ENCODE measurements around the gene CCDC33.

DNA sequence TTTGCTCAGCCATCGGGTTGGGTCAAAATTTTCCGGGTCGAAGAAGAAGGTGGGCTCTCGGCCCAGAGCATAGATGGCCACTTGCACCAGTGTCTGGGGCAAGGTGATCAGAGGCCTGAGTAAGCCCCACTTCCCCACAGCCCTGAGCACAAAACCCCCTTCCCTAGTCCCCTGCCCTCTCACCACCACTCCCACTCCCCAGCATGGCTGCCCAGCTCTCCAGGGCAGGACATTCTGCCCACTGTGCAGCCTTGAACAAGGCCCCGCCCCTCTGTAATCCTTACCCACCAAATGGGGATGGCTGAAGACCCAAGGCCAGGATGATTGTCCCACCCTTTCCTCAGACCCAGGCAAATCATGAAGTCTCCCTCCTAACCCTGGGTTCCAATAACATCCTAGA, 102.5 kb downstream of the CCDC33 start:
- TF ChIP-seq EZH2phosphoT487 (IDR thresholded peaks at IDR 0.05; ENCODE audit: insufficient read depth, low read depth) (no peak), EZH2 (IDR thresholded peaks at IDR 0.05; ENCODE audit: insufficient read depth, poor library complexity, severe bottlenecking) (no peak)
